Measurements from ENCODE around the gene PUS7L. TPM values are rescaled to one million over a fixed set of nuclear protein-coding genes. Genes with fewer than 3 reads are reported as not detected.
"Not testable (repeated sequence)": the region's sequence is repeated elsewhere in the genome, so short reads cannot be mapped to it uniquely, and the experiment has no call there.

Gene PUS7L
- total RNA-seq, 2 donors from 2014 or later, result 15.2 to 23.6 TPM

DNA sequence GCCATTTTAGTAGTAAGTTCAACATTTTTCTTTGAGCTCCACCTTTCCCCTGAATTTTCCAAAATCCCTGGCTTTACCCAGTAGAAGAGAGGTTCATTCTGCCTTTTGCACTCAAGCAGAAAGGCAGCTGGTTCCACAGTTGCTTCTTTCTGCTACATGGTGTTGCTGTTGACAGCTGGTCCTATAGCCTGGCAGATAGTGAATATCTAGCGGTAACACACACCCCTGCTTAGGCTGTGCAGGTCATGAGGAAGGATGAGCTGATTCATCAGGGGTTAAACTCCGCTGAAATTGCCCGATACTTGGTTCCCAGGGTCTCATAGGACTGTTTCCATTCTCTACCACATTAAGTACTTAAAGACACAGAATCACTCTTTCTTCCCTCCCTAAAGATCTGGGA lies 62.4 kb downstream of the PUS7L start:
- no peak for TF ChIP-seq CTCF (conservative IDR thresholded peaks at IDR 0.05)

DNA sequence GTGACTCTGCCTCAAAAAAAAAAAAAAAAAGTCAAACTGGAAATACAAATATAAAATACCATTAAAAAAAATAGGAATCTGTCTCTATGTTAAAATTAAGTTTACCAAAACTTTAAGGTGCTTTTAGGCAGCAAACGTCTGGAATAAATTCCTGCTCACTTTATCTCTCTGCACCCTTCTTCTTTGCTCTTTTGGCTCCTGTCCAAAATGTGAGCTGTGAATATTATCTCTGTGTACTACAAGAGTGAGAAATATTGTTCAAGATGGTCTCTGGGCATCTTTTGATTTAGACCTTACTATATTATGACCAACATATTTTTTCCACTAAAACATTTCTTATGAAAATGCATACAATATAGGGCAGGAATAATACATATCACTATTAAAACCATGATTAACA lies 63.7 kb downstream of the PUS7L start:
- no peaks in the 10 kb centered on the region for H3K9me3 ChIP-seq (ENCODE audit: control insufficient read depth, low read length)
- H3K27ac ChIP-seq (ENCODE audit: low read depth, low read length), result no peak overlapping the region
- H3K27me3 ChIP-seq (ENCODE audit: control insufficient read depth, insufficient read depth, low read length, poor library complexity, severe bottlenecking), result peaks cover 8% of the 10 kb centered on the region
- WGBS, 2 experiments (ENCODE audit: insufficient coverage in 1 of 2, insufficient read length in 1 of 2), result 100% methylated on average over 1 of the region's 1 CpG
- H3K4me1 ChIP-seq (ENCODE audit: control insufficient read depth, insufficient read depth, low read length), result no peaks in the 10 kb centered on the region
- Mint-ChIP-seq H3K36me3 (ENCODE audit: low read depth) (no peaks in the 10 kb centered on the region), H3K9me3 (no peaks in the 10 kb centered on the region), H3K4me3 (no peak overlapping the region), H3K27ac (no peak overlapping the region), H3K4me1 (no peaks in the 10 kb centered on the region), H3K27me3 (ENCODE audit: insufficient read depth) (no peaks in the 10 kb centered on the region)
- no peak for TF ChIP-seq CTCF (conservative IDR thresholded peaks at IDR 0.05)
- no peak overlapping the region for H3K4me3 ChIP-seq (ENCODE audit: low read length)
- no peaks in the 10 kb centered on the region for H3K36me3 ChIP-seq (ENCODE audit: control insufficient read depth, insufficient read depth, low read length)
- DNase-seq, result no peak
- H3K9ac ChIP-seq (ENCODE audit: extremely low read depth, low read length, poor library complexity, severe bottlenecking), result no peak overlapping the region

More for the DNA sequence above, 62.4 kb downstream of the PUS7L start:
- Mint-ChIP-seq H3K4me1 (peaks cover under 1% of the 10 kb centered on the region), H3K27ac (no peak overlapping the region), H3K27me3 (ENCODE audit: insufficient read depth) (peaks cover 5% of the 10 kb centered on the region), H3K4me3 (no peak overlapping the region), H3K9me3 (no peaks in the 10 kb centered on the region), H3K36me3 (ENCODE audit: low read depth) (no peaks in the 10 kb centered on the region)
- no peaks in the 10 kb centered on the region for H3K36me3 ChIP-seq (ENCODE audit: control insufficient read depth, insufficient read depth, low read length)
- H3K27me3 ChIP-seq (ENCODE audit: control insufficient read depth, insufficient read depth, low read length, poor library complexity, severe bottlenecking), result peaks cover 8% of the 10 kb centered on the region
- H3K27ac ChIP-seq (ENCODE audit: low read depth, low read length), result no peak overlapping the region
- DNase-seq, result no peak
- 86 to 94% methylated on average over 3 of the region's 3 CpGs for WGBS, 2 experiments (ENCODE audit: insufficient coverage in 1 of 2, insufficient read length in 1 of 2)
- no peaks in the 10 kb centered on the region for H3K9me3 ChIP-seq (ENCODE audit: control insufficient read depth, low read length)
- no peaks in the 10 kb centered on the region for H3K4me1 ChIP-seq (ENCODE audit: control insufficient read depth, insufficient read depth, low read length)
- H3K4me3 ChIP-seq (ENCODE audit: low read length), result no peak overlapping the region
- H3K9ac ChIP-seq (ENCODE audit: extremely low read depth, low read length, poor library complexity, severe bottlenecking), result no peak overlapping the region

- no peak overlapping the region for H3K4me3 ChIP-seq (ENCODE audit: low read length)
- no peaks in the 10 kb centered on the region for H3K27me3 ChIP-seq (ENCODE audit: control insufficient read depth, insufficient read depth, low read length, poor library complexity, severe bottlenecking)
- Mint-ChIP-seq H3K27ac (no peak overlapping the region), H3K9me3 (no peaks in the 10 kb centered on the region), H3K4me1 (no peaks in the 10 kb centered on the region), H3K4me3 (no peak overlapping the region), H3K27me3 (ENCODE audit: insufficient read depth) (no peaks in the 10 kb centered on the region), H3K36me3 (ENCODE audit: low read depth) (no peaks in the 10 kb centered on the region)
- TF ChIP-seq CTCF (conservative IDR thresholded peaks at IDR 0.05), result no peak
- H3K36me3 ChIP-seq (ENCODE audit: control insufficient read depth, insufficient read depth, low read length), result no peaks in the 10 kb centered on the region
- H3K9me3 ChIP-seq (ENCODE audit: control insufficient read depth, low read length), result no peaks in the 10 kb centered on the region
- 67 to 77% methylated on average over 1 of the region's 1 CpG for WGBS, 2 experiments (ENCODE audit: insufficient coverage in 1 of 2, insufficient read length in 1 of 2)
- H3K4me1 ChIP-seq (ENCODE audit: control insufficient read depth, insufficient read depth, low read length), result no peaks in the 10 kb centered on the region
- H3K9ac ChIP-seq (ENCODE audit: extremely low read depth, low read length, poor library complexity, severe bottlenecking), result no peak overlapping the region
- DNase-seq, result no peak
- H3K27ac ChIP-seq (ENCODE audit: low read depth, low read length), result no peak overlapping the region
These were observed 66.5 kb downstream of the PUS7L start for GRCh38 chr12:43692064-43692463.

DNA sequence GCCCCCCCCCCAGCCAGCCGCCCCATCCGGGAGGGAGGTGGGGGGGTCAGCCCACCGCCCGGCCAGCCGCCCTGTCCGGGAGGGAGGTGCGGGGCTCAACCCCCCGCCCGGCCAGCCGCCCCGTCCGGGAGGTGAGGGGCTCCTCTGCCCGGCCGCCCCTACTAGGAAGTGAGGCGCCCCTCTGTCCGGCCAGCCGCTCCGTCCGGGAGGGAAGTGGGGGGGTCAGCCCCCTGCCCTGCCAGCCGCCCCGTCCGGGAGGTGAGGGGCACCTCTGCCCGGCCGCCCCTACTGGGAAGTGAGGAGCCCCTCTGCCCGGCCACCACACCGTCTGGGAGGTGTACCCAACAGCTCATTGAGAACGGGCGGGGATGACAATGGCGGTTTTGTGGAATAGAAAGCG lies 73.1 kb downstream of the PUS7L start:
- WGBS, 2 experiments (ENCODE audit: insufficient coverage in 1 of 2, insufficient read length in 1 of 2), result 95 to 96% methylated on average over 10 to 27 of the region's 30 CpGs
- H3K9ac ChIP-seq (ENCODE audit: extremely low read depth, low read length, poor library complexity, severe bottlenecking); H3K4me3 Mint-ChIP-seq; H3K4me1 ChIP-seq (ENCODE audit: control insufficient read depth, insufficient read depth, low read length); H3K9me3 ChIP-seq (ENCODE audit: control insufficient read depth, low read length); DNase-seq; H3K36me3 ChIP-seq (ENCODE audit: control insufficient read depth, insufficient read depth, low read length); H3K27ac Mint-ChIP-seq; H3K9me3 Mint-ChIP-seq; H3K27ac ChIP-seq (ENCODE audit: low read depth, low read length); H3K27me3 Mint-ChIP-seq (ENCODE audit: insufficient read depth); H3K4me3 ChIP-seq (ENCODE audit: low read length); H3K4me1 Mint-ChIP-seq; H3K36me3 Mint-ChIP-seq (ENCODE audit: low read depth); H3K27me3 ChIP-seq (ENCODE audit: control insufficient read depth, insufficient read depth, low read length, poor library complexity, severe bottlenecking): not testable (repeated sequence)
